Effector memory CD4-positive, alpha-beta T cell (primary cell): Measurements from ENCODE around the gene TINAGL1.

Experiments
- DNase-seq, 3 donors: peaks; one replicate each; pipeline ENCODE4 v3.0.0-alpha.2; 2020
- H3K27ac ChIP-seq: 2 replicates; pipeline ENCODE4 v1.7.0; 2013; ENCODE audit warnings: mild to moderate bottlenecking, low read length, moderate library complexity; ENCODE audit not compliant: insufficient read depth, poor library complexity, severe bottlenecking
- H3K27me3 ChIP-seq: replicated peaks from 2 replicates; pipeline ENCODE4 v1.7.0; 2013; ENCODE audit warnings: mild to moderate bottlenecking, low read length; ENCODE audit not compliant: insufficient read depth, control insufficient read depth, poor library complexity, severe bottlenecking
- H3K36me3 ChIP-seq: 2 replicates; pipeline ENCODE4 v1.7.0; 2013; ENCODE audit warnings: mild to moderate bottlenecking, low read length, moderate library complexity; ENCODE audit not compliant: control insufficient read depth, insufficient read depth
- H3K4me1 ChIP-seq: 2 replicates; pipeline ENCODE4 v1.7.0; 2013; ENCODE audit warnings: low read length, mild to moderate bottlenecking; ENCODE audit not compliant: control insufficient read depth, insufficient read depth, poor library complexity, severe bottlenecking
- H3K4me3 ChIP-seq: 2 replicates; pipeline ENCODE4 v1.7.0; 2013; ENCODE audit warnings: low read length, low read depth, mild to moderate bottlenecking; ENCODE audit not compliant: insufficient read depth, poor library complexity, severe bottlenecking
- H3K9me3 ChIP-seq: 2 replicates; pipeline ENCODE4 v1.7.0; 2013; ENCODE audit warnings: mild to moderate bottlenecking, low read length, moderate library complexity; ENCODE audit not compliant: control insufficient read depth

The TINAGL1 gene

DNA sequence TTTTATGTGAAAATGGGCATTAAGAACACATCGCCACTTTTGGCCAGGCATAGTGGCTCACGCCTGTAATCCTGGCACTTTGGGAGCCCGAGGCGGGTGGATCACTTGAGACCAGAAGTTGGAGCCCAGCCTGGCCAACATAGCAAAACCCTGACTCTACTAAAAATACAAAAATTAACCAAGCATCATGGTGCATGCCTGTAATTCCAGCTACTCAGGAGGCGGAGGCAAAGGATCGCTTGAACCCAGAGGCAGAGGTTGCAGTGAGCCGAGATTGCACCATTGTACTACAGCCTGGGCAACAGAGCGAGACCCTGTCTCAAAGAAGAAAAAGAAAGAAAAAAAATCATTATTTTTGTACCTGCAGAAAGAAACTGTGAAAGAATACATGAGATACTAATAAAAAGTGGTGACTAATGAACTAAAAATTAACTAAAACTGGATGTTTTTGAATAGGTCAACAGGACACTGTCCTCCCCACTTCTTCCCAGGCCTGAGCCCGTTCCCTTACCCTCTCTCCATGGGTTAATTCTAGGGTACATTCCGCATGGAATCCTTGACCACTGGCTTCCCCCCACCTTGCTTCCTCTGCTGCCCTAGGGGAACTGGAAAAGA, 8.3 kb upstream of the TINAGL1 start:
- DNase-seq: no peak
- Histone ChIP-seq H3K36me3 (no peaks in the 10 kb centered on the region), H3K4me1 (no peaks in the 10 kb centered on the region), H3K9me3 (no peaks in the 10 kb centered on the region), H3K27me3 (no peaks in the 10 kb centered on the region), H3K27ac (no peak overlapping the region), H3K4me3 (no peak overlapping the region)

DNA sequence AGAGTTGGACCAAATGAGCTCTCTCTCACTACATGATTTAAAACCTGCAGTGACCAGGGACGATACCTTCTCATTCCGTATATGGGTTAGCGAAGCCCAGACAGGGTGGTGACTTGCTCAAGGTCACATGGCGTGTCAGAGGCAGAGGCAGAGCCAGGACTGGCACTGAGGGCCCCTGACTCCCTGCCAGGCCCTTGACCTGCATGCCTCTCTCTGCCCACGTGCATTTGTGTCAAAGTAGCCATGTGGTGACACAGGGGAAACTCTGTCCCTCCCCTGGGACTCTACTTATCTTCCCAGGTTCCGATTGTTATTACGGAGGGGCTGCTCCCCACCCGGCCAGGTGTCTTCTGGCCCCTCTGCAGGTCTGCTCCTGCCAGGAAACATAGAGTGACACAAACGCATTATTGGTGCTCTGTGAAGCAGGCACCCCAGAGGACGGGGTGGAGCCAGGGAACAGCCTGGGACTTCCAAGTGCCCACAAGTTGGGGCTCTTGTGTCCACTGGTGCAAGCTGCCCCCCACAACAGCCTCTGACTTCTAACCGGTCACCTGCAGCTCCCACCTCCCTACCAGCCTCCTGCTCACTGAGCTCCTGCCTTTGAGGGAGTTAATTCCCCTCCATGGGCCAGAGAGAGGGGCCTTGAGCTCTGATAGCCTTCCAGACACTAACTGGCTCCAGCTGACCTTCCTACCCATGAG, 7.3 kb upstream of the TINAGL1 start:
- Histone ChIP-seq H3K27ac (no peak overlapping the region), H3K36me3 (no peaks in the 10 kb centered on the region), H3K27me3 (no peaks in the 10 kb centered on the region), H3K4me1 (no peaks in the 10 kb centered on the region), H3K4me3 (no peak overlapping the region), H3K9me3 (no peaks in the 10 kb centered on the region)
- DNase-seq: no peak

DNA sequence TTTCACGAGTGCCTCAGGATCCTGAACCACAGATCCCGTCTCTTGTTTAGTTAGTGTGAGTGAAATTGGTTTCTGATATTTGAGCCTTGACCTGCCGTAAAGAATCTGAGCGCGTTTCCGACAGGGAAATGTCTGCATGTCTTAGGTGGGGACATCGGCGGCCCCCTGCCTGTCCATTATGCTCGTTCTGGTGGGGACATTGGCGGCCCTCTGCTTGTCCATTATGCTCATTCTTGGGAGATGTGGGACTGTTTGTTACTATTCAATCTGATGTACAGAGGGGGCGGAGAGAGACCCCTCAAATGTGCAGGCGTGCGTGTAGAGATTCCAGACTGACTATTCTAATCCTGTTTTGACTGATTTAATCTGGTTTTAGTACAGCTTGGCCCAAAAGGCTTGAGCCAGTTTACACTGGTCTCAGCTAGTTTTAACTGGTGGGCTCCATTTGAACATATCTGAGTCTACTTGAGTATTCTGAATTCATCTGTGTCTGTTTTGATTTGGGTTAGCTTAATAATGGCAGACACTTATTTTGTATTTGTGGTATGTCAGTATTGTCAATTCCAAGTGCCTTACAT, 6.6 kb upstream of the TINAGL1 start:
- no peak overlapping the region for H3K27ac ChIP-seq
- no peak for DNase-seq

DNA sequence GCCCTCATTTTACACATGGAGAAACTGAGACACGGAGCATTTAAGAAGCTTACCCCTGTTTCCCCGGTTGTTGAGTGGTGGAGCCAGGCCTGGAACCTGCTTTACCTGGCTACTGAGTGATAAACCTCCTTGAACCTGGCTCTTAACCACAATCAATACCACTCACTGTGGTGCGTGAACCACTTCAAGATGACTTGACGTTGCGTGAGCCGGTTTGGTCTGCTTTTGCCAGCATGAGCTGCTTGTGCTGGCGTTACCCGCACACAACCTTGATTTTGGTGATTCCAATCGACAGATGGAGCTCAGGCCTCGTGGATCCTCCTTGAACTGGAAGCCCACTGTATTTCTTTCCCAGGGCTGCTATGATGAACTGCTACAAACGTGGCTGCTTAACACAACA, 6.1 kb upstream of the TINAGL1 start:
- Histone ChIP-seq H3K4me1 (no peaks in the 10 kb centered on the region), H3K27me3 (no peaks in the 10 kb centered on the region), H3K4me3 (no peak overlapping the region), H3K9me3 (no peaks in the 10 kb centered on the region), H3K36me3 (no peaks in the 10 kb centered on the region), H3K27ac (no peak overlapping the region)
- DNase-seq: no peak

More for the DNA sequence above, 6.6 kb upstream of the TINAGL1 start:
- no peaks in the 10 kb centered on the region for H3K9me3 ChIP-seq
- H3K4me1 ChIP-seq: no peaks in the 10 kb centered on the region
- no peak overlapping the region for H3K4me3 ChIP-seq
- H3K36me3 ChIP-seq: no peaks in the 10 kb centered on the region
- no peaks in the 10 kb centered on the region for H3K27me3 ChIP-seq

DNA sequence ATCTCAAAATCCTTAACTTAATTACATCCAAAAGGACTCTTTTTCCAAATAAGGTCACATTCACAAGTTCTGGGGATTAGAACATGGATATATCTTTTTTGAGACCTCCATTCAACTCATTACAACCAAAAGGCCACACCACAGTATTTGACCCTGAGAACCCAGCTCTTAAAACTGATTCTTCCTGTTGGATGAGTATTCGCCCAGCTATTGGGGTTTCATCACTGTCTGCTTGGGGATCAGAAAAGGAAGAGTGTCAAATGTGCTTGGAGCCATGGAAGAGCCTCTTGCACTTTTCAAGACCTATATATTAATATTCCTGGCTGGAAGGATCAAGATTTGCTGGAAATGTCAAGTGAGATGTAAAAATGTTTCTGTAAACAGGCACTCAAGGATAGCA, 5.4 kb upstream of the TINAGL1 start:
- Histone ChIP-seq H3K27me3 (no peaks in the 10 kb centered on the region), H3K4me3 (no peak overlapping the region), H3K36me3 (no peaks in the 10 kb centered on the region), H3K27ac (no peak overlapping the region), H3K4me1 (no peaks in the 10 kb centered on the region), H3K9me3 (no peaks in the 10 kb centered on the region)
- DNase-seq: no peak

DNA sequence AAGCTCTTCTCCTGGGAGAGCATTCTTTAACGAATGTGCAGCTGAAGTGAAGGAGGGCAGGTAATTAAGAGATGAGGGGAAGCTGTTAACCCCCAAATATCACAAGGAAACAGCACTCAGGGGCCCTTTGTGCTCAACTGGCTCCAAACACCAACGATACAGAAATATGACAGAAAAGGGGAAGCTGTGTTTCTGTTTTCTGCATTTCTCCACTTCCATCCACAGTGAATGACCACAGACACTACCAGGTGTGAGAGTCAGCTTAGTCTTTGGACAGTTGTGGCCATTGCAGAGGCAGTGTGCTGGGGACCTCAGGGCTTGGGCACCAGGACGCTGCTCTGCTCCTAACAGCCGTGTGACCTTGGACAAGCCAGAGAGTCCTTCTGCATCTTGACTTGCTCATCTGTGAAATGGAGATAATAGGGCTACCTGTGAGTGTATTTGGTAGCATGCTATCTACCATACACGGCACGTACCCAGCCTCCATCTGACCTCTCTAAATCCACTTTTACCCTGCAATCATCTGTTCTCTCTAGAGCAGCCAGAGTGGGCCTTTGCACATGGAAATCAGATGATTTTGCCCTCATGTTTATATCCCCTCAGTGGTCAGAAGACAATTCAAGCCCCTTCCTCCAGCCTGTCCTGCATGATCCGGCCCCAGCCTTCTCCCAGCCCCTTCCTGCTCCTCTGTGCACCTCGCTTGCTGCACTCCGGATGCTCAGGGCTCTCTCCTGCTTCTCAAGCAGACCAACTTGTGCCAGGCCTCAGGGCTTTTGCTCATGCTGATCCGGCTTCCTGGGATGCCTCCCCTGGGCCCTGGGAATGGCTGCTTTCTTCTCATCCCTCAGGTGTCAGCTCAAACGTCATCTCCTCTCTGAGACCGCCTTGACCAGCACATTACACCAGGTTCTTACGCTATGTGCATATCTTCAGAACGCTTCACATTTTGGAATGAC, 4.7 kb upstream of the TINAGL1 start:
- Histone ChIP-seq H3K27ac (no peak overlapping the region), H3K27me3 (no peaks in the 10 kb centered on the region), H3K9me3 (no peaks in the 10 kb centered on the region), H3K4me1 (no peaks in the 10 kb centered on the region), H3K4me3 (no peak overlapping the region), H3K36me3 (no peaks in the 10 kb centered on the region)
- DNase-seq: no peak

DNA sequence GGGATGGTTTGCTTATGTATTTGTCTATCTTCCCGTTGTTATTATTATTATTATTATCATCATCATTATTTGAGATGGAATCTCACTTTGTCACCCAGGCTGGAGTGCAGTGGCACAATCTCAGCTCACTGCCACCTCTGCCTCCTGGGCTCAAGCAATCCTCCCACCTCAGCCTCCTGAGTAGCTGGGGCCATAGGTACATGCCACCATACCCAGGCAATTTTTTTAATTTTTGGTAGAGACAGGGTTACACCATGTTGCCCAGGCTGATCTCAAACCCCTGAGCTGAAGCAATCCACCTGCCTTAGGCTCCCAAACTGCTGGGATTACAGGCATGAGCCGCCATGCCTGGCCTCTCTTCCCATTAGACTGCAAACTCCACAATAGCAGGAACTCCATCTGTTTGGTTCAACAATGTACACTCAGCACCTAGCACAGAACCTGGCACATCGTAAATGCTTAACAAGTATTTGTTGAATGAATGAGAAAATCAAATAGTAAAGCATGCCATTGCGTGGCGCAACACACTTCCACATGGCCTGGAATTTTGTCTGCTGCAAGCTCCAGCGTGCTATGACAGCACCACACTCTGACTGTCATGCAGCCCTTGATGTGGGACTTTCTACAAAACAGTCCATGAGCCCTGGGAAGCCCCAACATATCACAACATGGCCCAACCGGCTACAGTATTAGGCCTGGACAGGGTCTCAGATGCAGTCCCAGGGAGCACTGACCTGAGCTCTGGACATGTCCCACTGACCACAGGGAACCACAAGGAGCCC, 3.8 kb upstream of the TINAGL1 start:
- Histone ChIP-seq H3K27ac (no peak overlapping the region), H3K27me3 (no peaks in the 10 kb centered on the region), H3K36me3 (no peaks in the 10 kb centered on the region), H3K9me3 (no peaks in the 10 kb centered on the region), H3K4me3 (no peak overlapping the region), H3K4me1 (no peaks in the 10 kb centered on the region)
- no peak for DNase-seq

DNA sequence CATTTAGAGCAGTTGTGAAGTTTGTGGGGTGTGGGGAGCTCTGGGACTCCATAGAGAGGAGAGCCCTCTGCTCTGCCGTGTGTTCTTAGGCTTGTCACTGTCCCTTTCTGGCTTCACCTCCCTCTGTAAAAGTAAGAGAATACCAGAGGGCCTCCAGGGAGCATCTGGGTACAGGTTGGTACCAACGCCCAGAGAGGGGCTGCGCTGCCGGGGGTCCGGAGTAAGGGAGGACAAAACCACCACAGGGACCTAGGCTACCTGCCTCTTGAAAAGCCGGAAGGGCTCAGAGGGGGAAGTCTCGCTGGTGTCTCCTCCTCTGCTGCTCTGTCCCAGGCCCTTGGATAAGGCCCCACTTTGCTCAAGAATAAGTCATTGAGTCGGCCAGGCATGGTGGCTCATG, 3.1 kb upstream of the TINAGL1 start:
- no peaks in the 10 kb centered on the region for H3K27me3 ChIP-seq
- no peak overlapping the region for H3K27ac ChIP-seq
- no peaks in the 10 kb centered on the region for H3K9me3 ChIP-seq
- H3K36me3 ChIP-seq: no peaks in the 10 kb centered on the region
- H3K4me3 ChIP-seq: no peak overlapping the region
- no peak for DNase-seq
- H3K4me1 ChIP-seq: no peaks in the 10 kb centered on the region

DNA sequence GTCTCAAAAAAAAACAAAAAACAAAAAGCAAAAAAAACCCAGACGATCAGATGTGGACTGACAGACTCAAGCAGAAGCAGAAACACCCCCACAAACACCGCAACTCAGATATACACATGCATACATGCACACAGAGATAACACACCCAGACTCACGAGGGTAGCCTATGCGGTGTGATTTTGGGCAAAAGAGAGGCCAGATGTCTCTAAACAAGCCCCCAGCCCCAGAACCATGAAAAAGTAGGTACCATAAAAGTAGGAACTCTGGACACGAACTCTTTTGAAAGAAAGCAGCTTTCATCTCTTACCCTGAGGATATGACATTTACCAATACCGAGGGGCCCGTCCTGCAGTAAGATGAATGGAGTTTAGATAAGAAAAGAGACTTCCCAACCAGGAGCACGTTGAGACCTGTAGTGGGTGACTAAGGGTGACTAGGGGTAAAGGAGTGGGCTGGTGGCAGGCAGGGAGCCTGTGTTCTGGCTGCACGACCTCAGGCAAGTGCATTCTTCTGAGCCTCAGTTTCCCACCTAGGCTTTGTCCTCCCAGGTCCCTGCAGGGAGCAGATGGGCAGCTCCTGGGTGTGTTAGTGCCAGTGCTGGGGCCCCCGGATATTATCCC, 1.5 kb upstream of the TINAGL1 start:
- no peaks in the 10 kb centered on the region for H3K4me1 ChIP-seq
- H3K27me3 ChIP-seq: no peaks in the 10 kb centered on the region
- no peaks in the 10 kb centered on the region for H3K9me3 ChIP-seq
- no peaks in the 10 kb centered on the region for H3K36me3 ChIP-seq
- DNase-seq: no peak
- no peak overlapping the region for H3K27ac ChIP-seq
- no peak overlapping the region for H3K4me3 ChIP-seq
